ENCODE results near the gene LARP1B. TPM values are rescaled to one million over a fixed set of nuclear protein-coding genes. Genes with fewer than 3 reads are reported as not detected.

LARP1B gene
- total and polyA plus RNA-seq, 4 experiments from 2014 or later: 4.7 to 19.1 (median 11.1) TPM

DNA sequence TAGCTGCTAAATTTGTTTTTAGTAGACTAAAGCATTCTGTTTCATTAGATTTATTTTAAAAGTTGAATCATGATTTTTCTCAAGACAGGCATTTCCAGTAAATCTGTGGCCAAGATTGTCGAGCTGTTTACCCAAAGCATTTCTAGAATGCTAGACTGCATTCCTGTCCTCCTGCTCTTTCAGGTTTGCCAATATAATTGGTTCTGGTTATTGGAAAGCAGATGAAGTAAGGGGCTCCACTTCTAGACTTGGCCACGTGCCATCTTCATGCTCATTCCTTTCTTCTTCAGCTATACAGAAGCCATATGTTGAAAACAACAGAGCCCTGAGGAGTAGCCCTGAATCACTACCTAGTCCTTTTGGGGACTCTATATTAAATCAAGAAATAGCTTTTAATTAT lies 164.0 kb downstream of the LARP1B start:
- Mint-ChIP-seq H3K27ac (no peak overlapping the region), H3K4me1 (no peaks in the 10 kb centered on the region), H3K27me3 (peaks cover 1 to 4% of the 10 kb centered on the region in 2 donors), H3K4me3 (no peak overlapping the region), H3K36me3 (no peaks in the 10 kb centered on the region), H3K9me3 (peaks cover 0 to 2% (median 0%) of the 10 kb centered on the region in 8 donors)
- ChIA-PET POLR2A (ENCODE audit: partially characterized antibody) (no interaction called here), CTCF (ENCODE audit: partially characterized antibody) (no interaction called here)
- Histone ChIP-seq H3K27me3 (ENCODE audit: insufficient read depth, low read length) (no peaks in the 10 kb centered on the region), H3K9me3 (ENCODE audit: control insufficient read depth in 1 of 2, low read length in 2 of 2) (no peaks in the 10 kb centered on the region), H3K27ac (ENCODE audit: low read depth, low read length) (no peak overlapping the region), H3K4me3 (ENCODE audit: low read length in 2 of 2) (no peak overlapping the region), H3K4me1 (ENCODE audit: insufficient read depth, low read length) (no peaks in the 10 kb centered on the region), H3K36me3 (ENCODE audit: insufficient read depth, low read length) (no peaks in the 10 kb centered on the region)
- DNase-seq: no peak
- intact Hi-C loops (cut with micrococcal nuclease): no loop called here

DNA sequence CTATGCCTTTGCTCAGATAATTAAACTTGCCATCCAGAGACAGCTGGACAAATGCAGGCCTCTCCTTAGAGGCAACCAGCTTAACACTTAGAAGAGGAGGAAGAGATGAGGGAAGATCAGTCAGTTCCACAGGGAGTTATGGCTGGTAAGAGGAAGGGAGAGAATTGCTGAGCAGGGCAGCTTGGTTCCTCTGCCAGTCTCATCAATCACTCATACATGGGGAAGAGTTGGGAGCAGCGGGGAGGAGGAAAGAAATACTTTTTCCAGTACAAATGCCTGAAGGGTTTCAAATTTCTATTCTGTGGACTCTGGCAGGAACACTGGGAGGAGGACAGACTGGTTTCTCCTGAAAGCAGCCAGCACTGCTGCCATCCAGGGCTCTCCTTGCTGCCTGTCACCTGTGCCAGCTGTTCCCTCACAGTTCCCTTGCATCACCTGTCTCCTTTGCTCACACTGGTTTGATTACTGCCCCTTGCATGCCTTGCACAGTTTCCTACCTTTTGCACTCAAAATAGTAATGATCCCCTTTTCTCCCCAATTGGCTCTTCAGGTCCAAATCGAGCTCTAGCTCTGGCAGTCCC lies 167.0 kb downstream of the LARP1B start:
- POLR2A ChIA-PET (ENCODE audit: partially characterized antibody): no interaction called here
- Histone ChIP-seq H3K9me3 (ENCODE audit: control insufficient read depth in 1 of 2, low read length in 2 of 2) (no peaks in the 10 kb centered on the region), H3K27me3 (ENCODE audit: insufficient read depth, low read length) (no peaks in the 10 kb centered on the region), H3K36me3 (ENCODE audit: insufficient read depth, low read length) (no peaks in the 10 kb centered on the region), H3K4me1 (ENCODE audit: insufficient read depth, low read length) (no peaks in the 10 kb centered on the region), H3K27ac (ENCODE audit: low read depth, low read length) (no peak overlapping the region), H3K4me3 (ENCODE audit: low read length in 2 of 2) (no peak overlapping the region)
- CTCF ChIA-PET (ENCODE audit: partially characterized antibody): no interaction called here
- intact Hi-C loops (cut with micrococcal nuclease): no loop called here
- DNase-seq: no peak
- peaks cover 0 to 4% of the 10 kb centered on the region in 2 donors for H3K27me3 Mint-ChIP-seq
- no peak overlapping the region for H3K4me3 Mint-ChIP-seq
- no peaks in the 10 kb centered on the region for H3K36me3 Mint-ChIP-seq
- H3K9me3 Mint-ChIP-seq: no peaks in the 10 kb centered on the region
- no peak overlapping the region for H3K27ac Mint-ChIP-seq
- H3K4me1 Mint-ChIP-seq: no peaks in the 10 kb centered on the region

GRCh38 chr4:128228845-128229795 lies 168.0 kb downstream of the LARP1B start:
- Histone ChIP-seq H3K36me3 (ENCODE audit: insufficient read depth, low read length) (no peaks in the 10 kb centered on the region), H3K27ac (ENCODE audit: low read depth, low read length) (no peak overlapping the region), H3K9me3 (ENCODE audit: control insufficient read depth in 1 of 2, low read length in 2 of 2) (no peaks in the 10 kb centered on the region), H3K4me3 (ENCODE audit: low read length in 2 of 2) (no peak overlapping the region), H3K27me3 (ENCODE audit: insufficient read depth, low read length) (no peaks in the 10 kb centered on the region), H3K4me1 (ENCODE audit: insufficient read depth, low read length) (no peaks in the 10 kb centered on the region)
- no peak overlapping the region for H3K4me3 Mint-ChIP-seq
- H3K9me3 Mint-ChIP-seq: no peaks in the 10 kb centered on the region
- intact Hi-C loops (cut with micrococcal nuclease): no loop called here
- DNase-seq: no peak
- ChIA-PET POLR2A (ENCODE audit: partially characterized antibody) (no interaction called here), CTCF (ENCODE audit: partially characterized antibody) (no interaction called here)
- no peaks in the 10 kb centered on the region for H3K36me3 Mint-ChIP-seq
- H3K4me1 Mint-ChIP-seq: no peaks in the 10 kb centered on the region
- no peak overlapping the region for H3K27ac Mint-ChIP-seq
- H3K27me3 Mint-ChIP-seq: peaks cover 0 to 4% of the 10 kb centered on the region in 2 donors

- no peak overlapping the region for H3K4me3 Mint-ChIP-seq
- POLR2A ChIA-PET (ENCODE audit: partially characterized antibody): no interaction called here
- no peak overlapping the region for H3K27ac Mint-ChIP-seq
Observed at GRCh38 chr4:128232719-128233118, 171.6 kb downstream of the LARP1B start.

GRCh38 chr4:128234836-128235235 lies 173.7 kb downstream of the LARP1B start:
- no peak for DNase-seq
- ChIA-PET POLR2A (ENCODE audit: partially characterized antibody) (no interaction called here), CTCF (ENCODE audit: partially characterized antibody) (no interaction called here)
- H3K9me3 Mint-ChIP-seq: peaks cover 0 to 3% (median 0%) of the 10 kb centered on the region in 8 donors
- no peaks in the 10 kb centered on the region for H3K27me3 ChIP-seq (ENCODE audit: insufficient read depth, low read length)
- no peak overlapping the region for H3K27ac ChIP-seq (ENCODE audit: low read depth, low read length)
- H3K27me3 Mint-ChIP-seq: peaks cover 0 to 1% of the 10 kb centered on the region in 2 donors
- no peak overlapping the region for H3K27ac Mint-ChIP-seq
- intact Hi-C loops (cut with micrococcal nuclease): no loop called here
- no peak overlapping the region for H3K4me3 ChIP-seq (ENCODE audit: low read length in 2 of 2)
- H3K36me3 Mint-ChIP-seq: no peaks in the 10 kb centered on the region
- H3K9me3 ChIP-seq (ENCODE audit: control insufficient read depth in 1 of 2, low read length in 2 of 2): no peaks in the 10 kb centered on the region
- H3K4me1 ChIP-seq (ENCODE audit: insufficient read depth, low read length): no peaks in the 10 kb centered on the region
- H3K4me1 Mint-ChIP-seq: no peaks in the 10 kb centered on the region
- no peak overlapping the region for H3K4me3 Mint-ChIP-seq
- H3K36me3 ChIP-seq (ENCODE audit: insufficient read depth, low read length): no peaks in the 10 kb centered on the region

More at GRCh38 chr4:128232719-128233118, 171.6 kb downstream of the LARP1B start:
- intact Hi-C loops (cut with micrococcal nuclease): no loop called here
- Histone ChIP-seq H3K4me1 (ENCODE audit: insufficient read depth, low read length) (no peaks in the 10 kb centered on the region), H3K27ac (ENCODE audit: low read depth, low read length) (no peak overlapping the region), H3K9me3 (ENCODE audit: control insufficient read depth in 1 of 2, low read length in 2 of 2) (no peaks in the 10 kb centered on the region), H3K4me3 (ENCODE audit: low read length in 2 of 2) (no peak overlapping the region), H3K36me3 (ENCODE audit: insufficient read depth, low read length) (no peaks in the 10 kb centered on the region), H3K27me3 (ENCODE audit: insufficient read depth, low read length) (no peaks in the 10 kb centered on the region)
- peaks cover 0 to 1% of the 10 kb centered on the region in 2 donors for H3K27me3 Mint-ChIP-seq
- H3K36me3 Mint-ChIP-seq: no peaks in the 10 kb centered on the region
- H3K9me3 Mint-ChIP-seq: peaks cover 0 to 3% (median 0%) of the 10 kb centered on the region in 8 donors
- CTCF ChIA-PET (ENCODE audit: partially characterized antibody): no interaction called here
- no peaks in the 10 kb centered on the region for H3K4me1 Mint-ChIP-seq
- no peak for DNase-seq

DNA sequence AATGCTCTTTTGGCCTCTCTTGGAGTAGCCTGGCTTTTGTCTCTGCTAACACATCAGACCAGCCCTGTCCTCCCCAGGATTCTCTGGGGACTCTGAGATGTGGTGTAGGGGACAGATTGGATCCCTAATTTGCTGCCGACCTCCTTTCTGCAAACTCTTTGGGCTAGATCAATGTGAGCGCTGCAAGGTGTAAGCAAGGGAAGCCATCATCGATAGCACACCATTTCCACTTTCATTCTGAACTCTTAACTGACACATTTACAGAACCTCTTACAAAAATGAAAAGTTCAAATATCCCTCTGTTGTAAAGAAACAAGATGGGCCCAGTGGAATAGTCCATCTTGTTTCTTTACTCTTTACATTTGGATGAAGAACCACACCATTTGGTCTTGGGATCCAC lies 179.9 kb downstream of the LARP1B start:
- peaks cover 0 to 2% (median 0%) of the 10 kb centered on the region in 8 donors for H3K9me3 Mint-ChIP-seq
- H3K4me3 ChIP-seq (ENCODE audit: low read length in 2 of 2): no peak overlapping the region
- no peaks in the 10 kb centered on the region for H3K36me3 Mint-ChIP-seq
- no peak for DNase-seq
- H3K4me3 Mint-ChIP-seq: no peak overlapping the region
- H3K27ac Mint-ChIP-seq: no peak overlapping the region
- H3K27ac ChIP-seq (ENCODE audit: low read depth, low read length): no peak overlapping the region
- H3K9me3 ChIP-seq (ENCODE audit: control insufficient read depth in 1 of 2, low read length in 2 of 2): no peaks in the 10 kb centered on the region
- intact Hi-C loops (cut with micrococcal nuclease): no loop called here
- H3K27me3 Mint-ChIP-seq: peaks cover 8 to 10% of the 10 kb centered on the region in 2 donors
- no peaks in the 10 kb centered on the region for H3K4me1 ChIP-seq (ENCODE audit: insufficient read depth, low read length)
- no peaks in the 10 kb centered on the region for H3K36me3 ChIP-seq (ENCODE audit: insufficient read depth, low read length)
- H3K4me1 Mint-ChIP-seq: no peaks in the 10 kb centered on the region
- CTCF ChIA-PET (ENCODE audit: partially characterized antibody): interaction anchor here (0.6 kb wide), 1 partner anchor 378 kb away, joined by 3 read pairs; no protein-coding TSS in a partner anchor
- H3K27me3 ChIP-seq (ENCODE audit: insufficient read depth, low read length): no peaks in the 10 kb centered on the region
- POLR2A ChIA-PET (ENCODE audit: partially characterized antibody): no interaction called here

DNA sequence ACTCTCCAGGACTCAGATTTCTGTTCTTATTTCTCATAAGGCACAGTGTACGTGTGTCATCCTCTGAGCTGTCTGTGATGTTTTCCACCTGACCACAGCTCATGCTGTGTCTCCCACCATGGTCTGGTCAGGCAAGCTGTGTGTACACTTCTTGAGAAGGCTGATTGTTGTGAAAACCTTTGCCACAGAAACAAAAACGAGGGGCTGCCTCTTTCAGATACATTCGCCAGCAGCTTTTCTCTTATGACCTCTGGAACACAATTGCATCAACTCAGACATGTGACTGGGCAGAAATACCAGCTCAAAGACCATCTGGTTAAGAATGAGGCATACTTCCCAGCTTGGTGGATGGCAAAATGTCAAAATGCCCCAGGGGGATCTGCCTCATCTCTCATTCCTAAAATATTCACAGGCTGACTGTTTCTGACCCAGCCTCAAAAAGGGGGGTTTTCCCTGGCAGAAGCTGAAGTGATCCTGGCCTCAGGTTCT lies 180.4 kb downstream of the LARP1B start:
- no peaks in the 10 kb centered on the region for H3K4me1 Mint-ChIP-seq
- H3K9me3 Mint-ChIP-seq: peaks cover 0 to 2% (median 0%) of the 10 kb centered on the region in 8 donors
- intact Hi-C loops (cut with micrococcal nuclease): no loop called here
- Histone ChIP-seq H3K27me3 (ENCODE audit: insufficient read depth, low read length) (no peaks in the 10 kb centered on the region), H3K4me3 (ENCODE audit: low read length in 2 of 2) (no peak overlapping the region), H3K9me3 (ENCODE audit: control insufficient read depth in 1 of 2, low read length in 2 of 2) (no peaks in the 10 kb centered on the region), H3K36me3 (ENCODE audit: insufficient read depth, low read length) (no peaks in the 10 kb centered on the region), H3K27ac (ENCODE audit: low read depth, low read length) (no peak overlapping the region), H3K4me1 (ENCODE audit: insufficient read depth, low read length) (no peaks in the 10 kb centered on the region)
- H3K27ac Mint-ChIP-seq: no peak overlapping the region
- POLR2A ChIA-PET (ENCODE audit: partially characterized antibody): no interaction called here
- peaks cover 8 to 10% of the 10 kb centered on the region in 2 donors for H3K27me3 Mint-ChIP-seq
- no peaks in the 10 kb centered on the region for H3K36me3 Mint-ChIP-seq
- CTCF ChIA-PET (ENCODE audit: partially characterized antibody): interaction anchor here (0.6 kb wide), 1 partner anchor 377 kb away, joined by 3 read pairs; no protein-coding TSS in a partner anchor
- H3K4me3 Mint-ChIP-seq: no peak overlapping the region
- DNase-seq: no peak

Data from CD4-positive, alpha-beta memory T cell (primary cell).